Measurements from ENCODE around the gene OTX2. TPM values are rescaled to one million over a fixed set of nuclear protein-coding genes. Genes with fewer than 3 reads are reported as not detected.

OTX2 gene
- total RNA-seq, 1 donor from 2014 or later = 0.22 TPM

- no peak overlapping the region for H3K4me3 Mint-ChIP-seq
- no peaks in the 10 kb centered on the region for H3K4me1 Mint-ChIP-seq (ENCODE audit: unreplicated experiment)
- no peak overlapping the region for H3K27ac Mint-ChIP-seq
- no peaks in the 10 kb centered on the region for H3K9me3 Mint-ChIP-seq
- H3K27me3 Mint-ChIP-seq = peaks cover 92% of the 10 kb centered on the region
- TF ChIP-seq, protein P1, sequence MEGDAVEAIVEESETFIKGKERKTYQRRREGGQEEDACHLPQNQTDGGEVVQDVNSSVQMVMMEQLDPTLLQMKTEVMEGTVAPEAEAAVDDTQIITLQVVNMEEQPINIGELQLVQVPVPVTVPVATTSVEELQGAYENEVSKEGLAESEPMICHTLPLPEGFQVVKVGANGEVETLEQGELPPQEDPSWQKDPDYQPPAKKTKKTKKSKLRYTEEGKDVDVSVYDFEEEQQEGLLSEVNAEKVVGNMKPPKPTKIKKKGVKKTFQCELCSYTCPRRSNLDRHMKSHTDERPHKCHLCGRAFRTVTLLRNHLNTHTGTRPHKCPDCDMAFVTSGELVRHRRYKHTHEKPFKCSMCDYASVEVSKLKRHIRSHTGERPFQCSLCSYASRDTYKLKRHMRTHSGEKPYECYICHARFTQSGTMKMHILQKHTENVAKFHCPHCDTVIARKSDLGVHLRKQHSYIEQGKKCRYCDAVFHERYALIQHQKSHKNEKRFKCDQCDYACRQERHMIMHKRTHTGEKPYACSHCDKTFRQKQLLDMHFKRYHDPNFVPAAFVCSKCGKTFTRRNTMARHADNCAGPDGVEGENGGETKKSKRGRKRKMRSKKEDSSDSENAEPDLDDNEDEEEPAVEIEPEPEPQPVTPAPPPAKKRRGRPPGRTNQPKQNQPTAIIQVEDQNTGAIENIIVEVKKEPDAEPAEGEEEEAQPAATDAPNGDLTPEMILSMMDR (conservative IDR thresholded peaks at IDR 0.05) = no peak
- no peak for DNase-seq (ENCODE audit: extremely low spot score, unreplicated experiment)
- no peaks in the 10 kb centered on the region for H3K36me3 Mint-ChIP-seq
Measured at GRCh38 chr14:56789955-56790354, 20.3 kb downstream of the OTX2 start.

DNA sequence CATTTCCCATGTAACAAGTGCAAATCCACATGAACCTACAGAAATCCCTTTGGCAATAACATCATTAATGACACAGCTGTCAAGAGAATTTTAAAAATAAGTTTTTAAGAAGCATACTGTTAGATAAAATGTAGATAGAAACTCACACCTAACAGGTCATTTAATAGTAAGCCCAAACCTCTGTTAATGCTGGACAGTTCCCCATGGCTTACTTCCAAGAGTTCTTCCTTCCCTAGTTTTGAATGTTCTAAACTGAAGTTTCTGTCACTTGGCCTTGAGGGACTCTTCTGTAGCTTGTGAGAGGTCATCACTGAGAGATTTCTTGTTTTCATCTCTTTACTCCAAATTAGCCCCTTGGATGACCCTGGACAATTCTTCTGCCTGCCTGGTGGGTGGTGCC, 22.7 kb downstream of the OTX2 start:
- Mint-ChIP-seq H3K27ac (no peak overlapping the region), H3K27me3 (peaks cover 87% of the 10 kb centered on the region), H3K9me3 (no peaks in the 10 kb centered on the region), H3K36me3 (no peaks in the 10 kb centered on the region), H3K4me1 (ENCODE audit: unreplicated experiment) (no peaks in the 10 kb centered on the region), H3K4me3 (no peak overlapping the region)
- DNase-seq (ENCODE audit: extremely low spot score, unreplicated experiment) = no peak
- TF ChIP-seq, protein P1 (conservative IDR thresholded peaks at IDR 0.05) = no peak

DNA sequence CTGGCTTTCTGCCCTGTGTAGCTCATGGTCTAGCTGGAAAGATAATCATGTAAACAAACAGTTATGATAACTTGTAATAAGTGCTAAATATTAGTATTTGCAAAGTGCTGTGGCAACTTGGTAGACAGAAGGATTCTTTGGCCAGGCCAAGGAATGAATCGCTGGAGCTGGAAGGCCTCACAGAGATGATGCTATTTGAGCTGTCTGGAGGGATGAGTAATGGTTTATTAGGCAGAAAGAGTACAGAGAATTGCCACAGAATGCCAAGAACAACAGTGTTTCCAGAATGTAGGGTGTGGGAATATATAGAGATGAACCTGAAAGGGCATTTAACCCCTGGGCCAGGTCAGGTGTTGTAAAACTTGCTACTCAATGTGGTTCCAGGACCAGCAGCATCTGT, 27.6 kb downstream of the OTX2 start:
- DNase-seq (ENCODE audit: extremely low spot score, unreplicated experiment) = no peak
- Mint-ChIP-seq H3K36me3 (no peaks in the 10 kb centered on the region), H3K4me3 (no peak overlapping the region), H3K27ac (no peak overlapping the region), H3K9me3 (no peaks in the 10 kb centered on the region), H3K4me1 (ENCODE audit: unreplicated experiment) (no peaks in the 10 kb centered on the region), H3K27me3 (peaks cover 58% of the 10 kb centered on the region)
- TF ChIP-seq, protein P1 (conservative IDR thresholded peaks at IDR 0.05) = no peak

DNA sequence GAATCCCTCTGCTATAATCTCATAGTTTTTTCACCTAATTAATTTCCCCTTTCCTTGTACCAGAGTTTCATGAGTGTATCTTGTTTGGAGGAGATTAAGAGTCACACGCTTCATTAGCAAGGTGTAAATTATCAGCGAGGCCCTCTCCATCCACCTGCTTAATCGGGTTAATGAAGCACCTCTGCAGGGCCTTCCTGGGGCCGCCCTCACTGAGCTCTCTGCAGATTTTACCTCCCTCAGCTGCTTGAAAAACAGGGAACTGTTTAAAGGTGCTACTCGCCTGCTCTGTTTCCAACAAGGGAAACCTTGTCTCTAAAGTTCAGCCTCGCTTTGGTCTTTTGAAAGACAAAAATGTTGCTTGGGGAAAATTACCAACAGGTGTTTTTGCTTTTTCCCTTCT, 35.8 kb downstream of the OTX2 start:
- no peak for DNase-seq (ENCODE audit: extremely low spot score, unreplicated experiment)

GRCh38 chr14:56770512-56770911, 39.8 kb downstream of the OTX2 start:
- Mint-ChIP-seq H3K36me3 (no peaks in the 10 kb centered on the region), H3K4me3 (no peak overlapping the region), H3K4me1 (ENCODE audit: unreplicated experiment) (no peaks in the 10 kb centered on the region), H3K27me3 (peaks cover 3% of the 10 kb centered on the region), H3K27ac (no peak overlapping the region), H3K9me3 (peaks cover 3% of the 10 kb centered on the region)
- TF ChIP-seq, protein P1 (conservative IDR thresholded peaks at IDR 0.05) = no peak
- DNase-seq (ENCODE audit: extremely low spot score, unreplicated experiment) = no peak

More for the DNA sequence above, 35.8 kb downstream of the OTX2 start:
- Mint-ChIP-seq H3K27me3 (peaks cover 31% of the 10 kb centered on the region), H3K4me1 (ENCODE audit: unreplicated experiment) (no peaks in the 10 kb centered on the region), H3K27ac (no peak overlapping the region), H3K36me3 (no peaks in the 10 kb centered on the region), H3K9me3 (peaks cover 3% of the 10 kb centered on the region), H3K4me3 (no peak overlapping the region)
- TF ChIP-seq, protein P1 (conservative IDR thresholded peaks at IDR 0.05) = no peak
